Measurements from ENCODE around the gene OPA3.

GRCh38 chr19:45526143-45526542, 58.5 kb downstream of the OPA3 start:
- TF ChIP-seq CTCF (optimal IDR thresholded peaks at IDR 0.05 in 1 of 3, IDR thresholded peaks at IDR 0.05 in 1 of 3, conservative IDR thresholded peaks at IDR 0.05 in 1 of 3; ENCODE audit: extremely low read depth in 1 of 3, insufficient read depth in 2 of 3, low read length in 3 of 3), result no peak
- TF ChIP-seq EZH2 (IDR thresholded peaks at IDR 0.05; ENCODE audit: low read length), result no peak

All from keratinocyte (primary cell).